ENCODE results near the gene SLC22A2. TPM values are rescaled to one million over a fixed set of nuclear protein-coding genes. Genes with fewer than 3 reads are reported as not detected.

SLC22A2 gene
- polyA plus RNA-seq, 4 donors: 0.04 TPM; not detected in 3

GRCh38 chr6:160203076-160203475, 55.5 kb downstream of the SLC22A2 start:
- WGBS, 3 donors: 85 to 89% (median 86%) methylated on average over 3 of the region's 3 CpGs
- no peak overlapping the region for H3K27ac ChIP-seq (ENCODE audit: low read depth in 1 of 3, low read length in 2 of 3)

DNA sequence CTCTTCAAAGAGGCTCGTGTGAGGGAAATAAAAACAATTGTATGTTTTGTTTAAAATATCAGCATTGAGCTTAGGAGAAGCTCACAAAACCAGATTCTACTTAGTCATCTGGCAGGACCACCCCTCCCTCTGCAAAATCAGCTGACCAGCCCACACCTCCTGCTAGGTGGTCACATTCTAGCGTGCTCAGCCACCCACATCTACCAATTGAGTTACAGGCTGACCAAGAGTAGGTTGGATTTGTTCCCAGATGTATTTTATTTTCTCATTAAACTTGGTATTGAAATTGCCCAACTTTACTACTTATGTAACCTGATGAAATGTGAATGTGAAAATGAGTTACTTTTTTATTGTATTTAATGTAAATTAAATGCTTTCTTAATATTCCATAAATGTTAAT, 56.2 kb downstream of the SLC22A2 start:
- no peaks in the 10 kb centered on the region for H3K27me3 ChIP-seq (ENCODE audit: control insufficient read depth in 3 of 3, insufficient read depth in 3 of 3, low read length in 3 of 3)
- H3K27ac ChIP-seq (ENCODE audit: low read depth in 1 of 3, low read length in 2 of 3): no peak overlapping the region
- WGBS, 3 donors: 39 to 81% (median 76%) methylated on average over 2 of the region's 2 CpGs
- peaks cover 0 to 3% (median 0%) of the 10 kb centered on the region in 3 donors for H3K4me1 ChIP-seq (ENCODE audit: control insufficient read depth in 3 of 3, insufficient read depth in 2 of 3, low read depth in 1 of 3, low read length in 2 of 3)
- FAIRE-seq (no peak), DNase-seq (no peak)
- no peak overlapping the region for H3K4me3 ChIP-seq (ENCODE audit: low read depth in 1 of 3, low read length in 3 of 3)
- H3K36me3 ChIP-seq (ENCODE audit: control insufficient read depth in 3 of 3, insufficient read depth in 2 of 3, low read depth in 1 of 3, low read length in 3 of 3): no peaks in the 10 kb centered on the region
- H3K9me3 ChIP-seq (ENCODE audit: control insufficient read depth in 2 of 2, insufficient read depth in 1 of 2, low read depth in 1 of 2, low read length in 1 of 2): peaks cover 0 to 12% of the 10 kb centered on the region in 2 donors

More at GRCh38 chr6:160203076-160203475, 55.5 kb downstream of the SLC22A2 start:
- peaks cover 0 to 17% of the 10 kb centered on the region in 2 donors for H3K9me3 ChIP-seq (ENCODE audit: control insufficient read depth in 2 of 2, insufficient read depth in 1 of 2, low read depth in 1 of 2, low read length in 1 of 2)
- H3K27me3 ChIP-seq (ENCODE audit: control insufficient read depth in 3 of 3, insufficient read depth in 3 of 3, low read length in 3 of 3): no peaks in the 10 kb centered on the region
- H3K4me3 ChIP-seq (ENCODE audit: low read depth in 1 of 3, low read length in 3 of 3): no peak overlapping the region
- DNase-seq (no peak), FAIRE-seq (no peak)
- H3K36me3 ChIP-seq (ENCODE audit: control insufficient read depth in 3 of 3, insufficient read depth in 2 of 3, low read depth in 1 of 3, low read length in 3 of 3): no peaks in the 10 kb centered on the region
- H3K4me1 ChIP-seq (ENCODE audit: control insufficient read depth in 3 of 3, insufficient read depth in 2 of 3, low read depth in 1 of 3, low read length in 2 of 3): peaks cover 0 to 3% (median 0%) of the 10 kb centered on the region in 3 donors

GRCh38 chr6:160201061-160201460, 57.6 kb downstream of the SLC22A2 start:
- Histone ChIP-seq H3K27me3 (ENCODE audit: control insufficient read depth in 3 of 3, insufficient read depth in 3 of 3, low read length in 3 of 3) (no peaks in the 10 kb centered on the region), H3K36me3 (ENCODE audit: control insufficient read depth in 3 of 3, insufficient read depth in 2 of 3, low read depth in 1 of 3, low read length in 3 of 3) (no peaks in the 10 kb centered on the region), H3K9me3 (ENCODE audit: control insufficient read depth in 2 of 2, insufficient read depth in 1 of 2, low read depth in 1 of 2, low read length in 1 of 2) (peaks cover 0 to 2% of the 10 kb centered on the region in 2 donors), H3K4me3 (ENCODE audit: low read depth in 1 of 3, low read length in 3 of 3) (no peak overlapping the region), H3K27ac (ENCODE audit: low read depth in 1 of 3, low read length in 2 of 3) (no peak overlapping the region), H3K4me1 (ENCODE audit: control insufficient read depth in 3 of 3, insufficient read depth in 2 of 3, low read depth in 1 of 3, low read length in 2 of 3) (peaks cover 0 to 3% (median 0%) of the 10 kb centered on the region in 3 donors)
- DNase-seq: no peak
- WGBS, 3 donors: 89 to 93% (median 93%) methylated on average over 2 of the region's 2 CpGs
- no peak for FAIRE-seq

DNA sequence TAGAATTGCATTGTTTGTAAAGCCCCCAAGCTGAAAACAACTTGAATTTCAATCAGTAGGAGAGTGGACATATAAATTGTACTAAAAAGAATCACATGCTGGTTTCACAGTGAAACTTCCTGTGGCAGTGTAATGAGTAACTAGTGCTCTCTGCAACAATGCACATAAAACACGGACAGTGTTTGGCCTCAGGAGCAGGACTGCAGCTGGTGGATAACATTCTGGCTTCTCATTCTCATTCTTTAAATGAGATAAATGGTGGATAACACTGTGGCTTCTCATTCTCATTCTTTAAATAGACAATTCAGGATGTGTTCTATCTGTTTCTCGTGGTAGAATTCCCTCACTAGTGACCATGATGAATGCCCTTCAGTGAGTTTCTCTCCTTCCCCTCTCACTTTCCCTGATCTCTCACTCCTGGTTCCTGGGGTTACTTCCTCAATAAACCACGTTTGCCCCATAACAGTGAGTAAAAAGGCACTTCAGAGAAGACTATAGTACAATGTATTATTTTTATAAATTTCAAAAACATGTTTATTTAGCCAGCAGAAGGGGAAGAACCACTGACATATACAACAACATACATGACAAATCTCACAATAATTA, 59.9 kb downstream of the SLC22A2 start:
- Histone ChIP-seq H3K9me3 (ENCODE audit: control insufficient read depth in 2 of 2, insufficient read depth in 1 of 2, low read depth in 1 of 2, low read length in 1 of 2) (peaks cover 0 to 6% of the 10 kb centered on the region in 2 donors), H3K27ac (ENCODE audit: low read depth in 1 of 3, low read length in 2 of 3) (peak overlapping the region in 1 of 3 donors; percentile 74), H3K36me3 (ENCODE audit: control insufficient read depth in 3 of 3, insufficient read depth in 2 of 3, low read depth in 1 of 3, low read length in 3 of 3) (no peaks in the 10 kb centered on the region), H3K4me3 (ENCODE audit: low read depth in 1 of 3, low read length in 3 of 3) (no peak overlapping the region), H3K27me3 (ENCODE audit: control insufficient read depth in 3 of 3, insufficient read depth in 3 of 3, low read length in 3 of 3) (no peaks in the 10 kb centered on the region), H3K4me1 (ENCODE audit: control insufficient read depth in 3 of 3, insufficient read depth in 2 of 3, low read depth in 1 of 3, low read length in 2 of 3) (peaks cover 0 to 3% (median 0%) of the 10 kb centered on the region in 3 donors)
- peak; percentile 49 to 77 for DNase-seq
- no peak for FAIRE-seq
- 0 to 11% (median 6%) methylated on average over 3 of the region's 3 CpGs for WGBS, 3 donors

- Histone ChIP-seq H3K27me3 (ENCODE audit: control insufficient read depth in 3 of 3, insufficient read depth in 3 of 3, low read length in 3 of 3) (no peaks in the 10 kb centered on the region), H3K9me3 (ENCODE audit: control insufficient read depth in 2 of 2, insufficient read depth in 1 of 2, low read depth in 1 of 2, low read length in 1 of 2) (peaks cover 0 to 6% of the 10 kb centered on the region in 2 donors), H3K36me3 (ENCODE audit: control insufficient read depth in 3 of 3, insufficient read depth in 2 of 3, low read depth in 1 of 3, low read length in 3 of 3) (no peaks in the 10 kb centered on the region), H3K27ac (ENCODE audit: low read depth in 1 of 3, low read length in 2 of 3) (no peak overlapping the region), H3K4me1 (ENCODE audit: control insufficient read depth in 3 of 3, insufficient read depth in 2 of 3, low read depth in 1 of 3, low read length in 2 of 3) (peaks cover 0 to 3% (median 0%) of the 10 kb centered on the region in 3 donors), H3K4me3 (ENCODE audit: low read depth in 1 of 3, low read length in 3 of 3) (no peak overlapping the region)
- no peak for FAIRE-seq
- DNase-seq: no peak
Measured at GRCh38 chr6:160197662-160198061, 61.0 kb downstream of the SLC22A2 start.

GRCh38 chr6:160194808-160195207, 63.8 kb downstream of the SLC22A2 start:
- Histone ChIP-seq H3K27ac (ENCODE audit: low read depth in 1 of 3, low read length in 2 of 3) (no peak overlapping the region), H3K4me3 (ENCODE audit: low read depth in 1 of 3, low read length in 3 of 3) (no peak overlapping the region), H3K4me1 (ENCODE audit: control insufficient read depth in 3 of 3, insufficient read depth in 2 of 3, low read depth in 1 of 3, low read length in 2 of 3) (peaks cover 0 to 6% (median 0%) of the 10 kb centered on the region in 3 donors), H3K9me3 (ENCODE audit: control insufficient read depth in 2 of 2, insufficient read depth in 1 of 2, low read depth in 1 of 2, low read length in 1 of 2) (peaks cover 0 to 12% of the 10 kb centered on the region in 2 donors), H3K36me3 (ENCODE audit: control insufficient read depth in 3 of 3, insufficient read depth in 2 of 3, low read depth in 1 of 3, low read length in 3 of 3) (no peaks in the 10 kb centered on the region), H3K27me3 (ENCODE audit: control insufficient read depth in 3 of 3, insufficient read depth in 3 of 3, low read length in 3 of 3) (no peaks in the 10 kb centered on the region)
- 48 to 87% (median 81%) methylated on average over 1 of the region's 1 CpG for WGBS, 3 donors
- FAIRE-seq (no peak), DNase-seq (no peak)

DNA sequence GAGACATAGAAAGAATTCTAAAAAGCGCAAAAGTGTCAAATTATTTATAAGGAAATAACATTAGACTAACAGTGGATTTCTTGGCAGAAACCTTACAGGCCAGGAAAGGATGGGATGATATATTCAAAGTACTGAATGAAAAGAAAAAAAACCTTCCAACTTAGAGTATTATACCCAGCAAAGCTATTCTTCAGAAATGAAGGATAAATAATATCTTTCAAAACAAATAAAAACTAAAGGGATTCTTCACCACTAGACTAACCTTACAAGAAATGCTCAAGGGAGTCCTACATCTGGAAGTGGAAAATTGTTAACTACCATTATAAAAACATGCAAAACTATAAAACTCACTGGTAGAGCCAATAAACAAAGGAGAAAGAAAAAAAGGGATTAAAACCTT, 65.8 kb downstream of the SLC22A2 start:
- Histone ChIP-seq H3K9me3 (ENCODE audit: control insufficient read depth in 2 of 2, insufficient read depth in 1 of 2, low read depth in 1 of 2, low read length in 1 of 2) (peaks cover 0 to 12% of the 10 kb centered on the region in 2 donors), H3K27ac (ENCODE audit: low read depth in 1 of 3, low read length in 2 of 3) (no peak overlapping the region), H3K36me3 (ENCODE audit: control insufficient read depth in 3 of 3, insufficient read depth in 2 of 3, low read depth in 1 of 3, low read length in 3 of 3) (no peaks in the 10 kb centered on the region), H3K4me3 (ENCODE audit: low read depth in 1 of 3, low read length in 3 of 3) (no peak overlapping the region), H3K4me1 (ENCODE audit: control insufficient read depth in 3 of 3, insufficient read depth in 2 of 3, low read depth in 1 of 3, low read length in 2 of 3) (peaks cover 0 to 3% (median 0%) of the 10 kb centered on the region in 3 donors), H3K27me3 (ENCODE audit: control insufficient read depth in 3 of 3, insufficient read depth in 3 of 3, low read length in 3 of 3) (peaks cover 0 to 3% (median 0%) of the 10 kb centered on the region in 3 donors)
- DNase-seq: no peak
- WGBS, 3 donors: 99 to 100% (median 100%) methylated on average over 1 of the region's 1 CpG
- FAIRE-seq: no peak

GRCh38 chr6:160190973-160191372, 67.6 kb downstream of the SLC22A2 start:
- H3K27ac ChIP-seq (ENCODE audit: low read depth in 1 of 3, low read length in 2 of 3): no peak overlapping the region
- H3K4me1 ChIP-seq (ENCODE audit: control insufficient read depth in 3 of 3, insufficient read depth in 2 of 3, low read depth in 1 of 3, low read length in 2 of 3): peaks cover 0 to 3% (median 0%) of the 10 kb centered on the region in 3 donors
- FAIRE-seq (no peak), DNase-seq (peak; percentile 23 to 73)
- H3K36me3 ChIP-seq (ENCODE audit: control insufficient read depth in 3 of 3, insufficient read depth in 2 of 3, low read depth in 1 of 3, low read length in 3 of 3): no peaks in the 10 kb centered on the region
- no peak overlapping the region for H3K4me3 ChIP-seq (ENCODE audit: low read depth in 1 of 3, low read length in 3 of 3)
- H3K27me3 ChIP-seq (ENCODE audit: control insufficient read depth in 3 of 3, insufficient read depth in 3 of 3, low read length in 3 of 3): peaks cover 0 to 3% (median 0%) of the 10 kb centered on the region in 3 donors
- H3K9me3 ChIP-seq (ENCODE audit: control insufficient read depth in 2 of 2, insufficient read depth in 1 of 2, low read depth in 1 of 2, low read length in 1 of 2): peaks cover 0 to 12% of the 10 kb centered on the region in 2 donors

- H3K36me3 ChIP-seq (ENCODE audit: control insufficient read depth in 3 of 3, insufficient read depth in 2 of 3, low read depth in 1 of 3, low read length in 3 of 3): no peaks in the 10 kb centered on the region
- no peak overlapping the region for H3K27ac ChIP-seq (ENCODE audit: low read depth in 1 of 3, low read length in 2 of 3)
- 68 to 91% (median 78%) methylated on average over 1 of the region's 1 CpG for WGBS, 3 donors
- FAIRE-seq (no peak), DNase-seq (no peak)
- H3K27me3 ChIP-seq (ENCODE audit: control insufficient read depth in 3 of 3, insufficient read depth in 3 of 3, low read length in 3 of 3): peaks cover 0 to 3% (median 0%) of the 10 kb centered on the region in 3 donors
- H3K4me3 ChIP-seq (ENCODE audit: low read depth in 1 of 3, low read length in 3 of 3): no peak overlapping the region
- H3K4me1 ChIP-seq (ENCODE audit: control insufficient read depth in 3 of 3, insufficient read depth in 2 of 3, low read depth in 1 of 3, low read length in 2 of 3): peaks cover 0 to 3% (median 0%) of the 10 kb centered on the region in 3 donors
- peaks cover 0 to 8% of the 10 kb centered on the region in 2 donors for H3K9me3 ChIP-seq (ENCODE audit: control insufficient read depth in 2 of 2, insufficient read depth in 1 of 2, low read depth in 1 of 2, low read length in 1 of 2)
Measured at GRCh38 chr6:160190081-160190480, 68.5 kb downstream of the SLC22A2 start.

All from small intestine (tissue), 7 donors.